ENCODE measurements around the gene PALM3. TPM values are rescaled to one million over a fixed set of nuclear protein-coding genes. Genes with fewer than 3 reads are reported as not detected.

The PALM3 gene
- total and polyA plus RNA-seq, 4 donors, result 1.7 to 27.3 (median 15.4) TPM

- no peaks in the 10 kb centered on the region for H3K9me3 ChIP-seq (ENCODE audit: control insufficient read depth, insufficient read depth, low read length)
- H3K4me3 ChIP-seq (ENCODE audit: low read depth, low read length), result no peak overlapping the region
- peaks cover 44% of the 10 kb centered on the region for H3K4me1 ChIP-seq (ENCODE audit: control insufficient read depth, insufficient read depth, low read length)
- DNase-seq (ENCODE audit: low read depth in 4 of 6, low spot score in 6 of 6), result no peak
- H3K27me3 ChIP-seq (ENCODE audit: control insufficient read depth, insufficient read depth, low read length), result no peaks in the 10 kb centered on the region
- H3K36me3 ChIP-seq (ENCODE audit: control insufficient read depth, insufficient read depth, low read length), result peaks cover 4% of the 10 kb centered on the region
- H3K27ac ChIP-seq (ENCODE audit: low read depth, low read length), result no peak overlapping the region
- WGBS (ENCODE audit: insufficient coverage), result no CpG with 5 or more reads among the region's 2 CpGs
Measured at GRCh38 chr19:14078411-14078810, 16.5 kb upstream of the PALM3 start.

- peak in 2 of 6 donors; percentile 60 to 74 for DNase-seq (ENCODE audit: low read depth in 4 of 6, low spot score in 6 of 6)
- peak overlapping the region; percentile 89 for H3K27ac ChIP-seq (ENCODE audit: low read depth, low read length)
- H3K36me3 ChIP-seq (ENCODE audit: control insufficient read depth, insufficient read depth, low read length), result peaks cover 4% of the 10 kb centered on the region
- 2% methylated on average over 37 of the region's 44 CpGs for WGBS (ENCODE audit: insufficient coverage)
- H3K4me3 ChIP-seq (ENCODE audit: low read depth, low read length), result peak overlapping the region; percentile 70
- H3K9me3 ChIP-seq (ENCODE audit: control insufficient read depth, insufficient read depth, low read length), result no peaks in the 10 kb centered on the region
- peaks cover 2% of the 10 kb centered on the region for H3K27me3 ChIP-seq (ENCODE audit: control insufficient read depth, insufficient read depth, low read length)
- H3K4me1 ChIP-seq (ENCODE audit: control insufficient read depth, insufficient read depth, low read length), result peaks cover 39% of the 10 kb centered on the region
Measured at GRCh38 chr19:14073925-14074838, 12.3 kb upstream of the PALM3 start.

DNA sequence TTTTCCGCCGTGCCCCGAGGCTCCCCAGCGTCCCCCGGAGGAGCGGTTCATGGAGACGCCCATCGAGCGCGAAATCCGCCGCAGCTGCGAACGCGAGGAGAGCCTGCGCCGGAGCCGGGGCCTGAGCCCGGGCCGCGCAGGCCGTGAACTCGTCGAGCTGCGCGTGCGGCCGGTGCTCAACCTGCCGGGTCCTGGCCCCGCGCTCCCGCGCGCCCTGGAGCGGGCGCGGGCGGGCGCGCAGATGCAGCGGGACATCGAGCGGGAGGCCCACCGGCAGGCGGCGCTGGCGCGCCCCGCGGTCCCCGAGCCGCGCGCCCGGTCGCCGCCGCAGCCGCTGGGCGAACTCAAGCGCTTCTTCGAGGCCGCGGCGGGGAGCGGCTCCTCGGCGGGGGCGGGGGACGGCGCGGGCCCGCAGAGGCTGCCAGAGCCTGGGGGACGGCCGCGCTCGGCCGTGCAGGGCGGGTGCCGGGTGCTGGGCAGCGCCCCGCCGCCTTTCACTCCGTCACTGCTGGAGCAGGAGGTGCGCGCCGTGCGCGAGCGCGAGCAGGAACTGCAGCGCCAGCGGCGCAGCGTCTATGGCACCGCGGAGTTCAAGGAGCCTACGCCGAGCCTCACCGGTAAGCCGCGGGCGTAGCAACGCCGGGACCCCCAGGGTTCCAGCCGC, 11.5 kb upstream of the PALM3 start:
- WGBS (ENCODE audit: insufficient coverage), result under 1% methylated on average over 106 of the region's 106 CpGs
- Histone ChIP-seq H3K4me3 (ENCODE audit: low read depth, low read length) (peak overlapping the region; percentile 70), H3K4me1 (ENCODE audit: control insufficient read depth, insufficient read depth, low read length) (peaks cover 39% of the 10 kb centered on the region), H3K27me3 (ENCODE audit: control insufficient read depth, insufficient read depth, low read length) (peaks cover 2% of the 10 kb centered on the region), H3K9me3 (ENCODE audit: control insufficient read depth, insufficient read depth, low read length) (no peaks in the 10 kb centered on the region), H3K36me3 (ENCODE audit: control insufficient read depth, insufficient read depth, low read length) (peaks cover 4% of the 10 kb centered on the region), H3K27ac (ENCODE audit: low read depth, low read length) (peak overlapping the region; percentile 89)
- DNase-seq (ENCODE audit: low read depth in 4 of 6, low spot score in 6 of 6), result peak in 2 of 6 donors; percentile 86 to 87

DNA sequence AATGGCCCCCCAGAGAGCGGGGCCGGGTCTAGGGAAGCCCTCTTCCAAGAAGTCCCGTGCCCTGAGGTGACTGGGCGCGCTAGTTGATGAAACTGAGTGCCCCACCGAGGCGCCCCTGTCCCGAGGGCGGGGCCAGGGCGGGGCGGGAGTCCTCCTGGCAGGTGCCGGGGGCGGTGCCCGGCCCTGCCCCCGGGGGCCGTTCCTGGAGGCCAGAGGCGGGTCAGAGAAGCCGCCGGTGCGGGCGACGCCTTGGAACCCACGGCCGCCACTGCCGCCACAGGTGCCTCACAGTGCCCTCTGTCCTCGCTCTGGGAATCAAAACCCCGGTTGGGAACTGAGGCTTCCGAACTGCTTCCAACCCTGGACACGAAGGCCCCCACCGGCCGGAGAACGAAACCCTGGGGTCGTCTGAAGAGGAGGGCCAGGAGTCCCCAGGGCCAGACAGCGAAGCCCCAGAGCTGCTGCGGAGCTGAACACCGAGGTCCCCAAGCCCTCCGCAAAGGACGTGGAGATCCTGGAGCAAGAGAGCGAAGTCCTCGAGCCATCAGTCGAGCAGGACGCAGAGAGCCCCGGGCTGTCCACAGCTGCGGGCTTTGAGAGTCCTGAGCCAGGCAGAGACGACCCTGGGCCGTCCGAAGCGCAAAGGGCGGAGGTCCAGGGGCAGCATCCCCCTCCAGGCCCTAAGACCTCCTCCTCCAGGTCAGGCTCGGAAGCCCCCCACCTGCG, 10.8 kb upstream of the PALM3 start, which contains the start of gene MISP3:
Gene MISP3 (plus strand): TSS at position 252 of the 726 bp plus-strand sequence. CDS start 524 bp downstream, outside the sequence.
- H3K27me3 ChIP-seq (ENCODE audit: control insufficient read depth, insufficient read depth, low read length), result peaks cover 2% of the 10 kb centered on the region
- peak in 2 of 6 donors; percentile 25 to 43 for DNase-seq (ENCODE audit: low read depth in 4 of 6, low spot score in 6 of 6)
- peak within 1 kb of the TSS; percentile 70 for H3K4me3 ChIP-seq (ENCODE audit: low read depth, low read length)
- WGBS (ENCODE audit: insufficient coverage), result 1% methylated on average over 51 of the region's 51 CpGs
- no peaks in the 10 kb centered on the region for H3K9me3 ChIP-seq (ENCODE audit: control insufficient read depth, insufficient read depth, low read length)
- H3K4me1 ChIP-seq (ENCODE audit: control insufficient read depth, insufficient read depth, low read length), result peaks cover 39% of the 10 kb centered on the region
- H3K36me3 ChIP-seq (ENCODE audit: control insufficient read depth, insufficient read depth, low read length), result peaks cover 4% of the 10 kb centered on the region
- peak within 1 kb of the TSS; percentile 89 for H3K27ac ChIP-seq (ENCODE audit: low read depth, low read length)

DNA sequence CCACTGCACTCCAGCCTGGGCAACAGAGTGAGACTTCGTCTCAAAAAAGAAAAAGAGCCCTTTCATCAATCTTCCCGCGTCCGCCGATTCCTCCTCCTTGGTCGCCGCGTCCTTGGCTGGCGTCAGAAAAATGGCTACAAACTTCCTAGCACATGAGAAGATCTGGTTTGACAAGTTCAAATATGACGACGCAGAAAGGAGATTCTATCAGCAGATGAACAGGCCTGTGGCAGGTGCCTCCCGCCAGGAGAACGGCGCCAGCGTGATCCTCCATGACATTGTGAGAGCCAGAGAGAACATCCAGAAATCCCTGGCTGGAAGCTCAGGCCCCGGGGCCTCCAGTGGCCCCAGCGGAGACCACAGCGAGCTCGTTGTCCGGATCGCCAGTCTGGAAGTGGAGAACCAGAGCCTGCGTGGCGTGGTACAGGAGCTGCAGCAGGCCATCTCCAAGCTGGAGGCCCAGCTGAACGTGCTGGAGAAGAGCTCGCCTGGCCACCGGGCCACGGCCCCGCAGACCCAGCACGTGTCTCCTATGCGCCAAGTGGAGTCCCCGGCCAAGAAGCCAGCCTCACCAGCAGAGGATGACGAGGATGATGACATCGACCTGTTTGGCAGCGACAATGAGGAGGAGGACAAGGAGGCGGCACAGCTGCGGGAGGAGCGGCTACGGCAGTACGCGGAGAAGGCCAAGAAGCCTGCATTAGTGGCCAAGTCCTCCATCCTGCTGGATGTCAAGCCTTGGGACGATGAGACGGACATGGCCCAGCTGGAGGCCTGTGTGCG, 8.6 kb upstream of the PALM3 start:
- Histone ChIP-seq H3K4me1 (ENCODE audit: control insufficient read depth, insufficient read depth, low read length) (peaks cover 36% of the 10 kb centered on the region), H3K27me3 (ENCODE audit: control insufficient read depth, insufficient read depth, low read length) (peaks cover 2% of the 10 kb centered on the region), H3K36me3 (ENCODE audit: control insufficient read depth, insufficient read depth, low read length) (peaks cover 4% of the 10 kb centered on the region), H3K9me3 (ENCODE audit: control insufficient read depth, insufficient read depth, low read length) (no peaks in the 10 kb centered on the region), H3K27ac (ENCODE audit: low read depth, low read length) (no peak overlapping the region), H3K4me3 (ENCODE audit: low read depth, low read length) (no peak overlapping the region)
- no peak for DNase-seq (ENCODE audit: low read depth in 4 of 6, low spot score in 6 of 6)
- 94% methylated on average over 41 of the region's 43 CpGs for WGBS (ENCODE audit: insufficient coverage)

DNA sequence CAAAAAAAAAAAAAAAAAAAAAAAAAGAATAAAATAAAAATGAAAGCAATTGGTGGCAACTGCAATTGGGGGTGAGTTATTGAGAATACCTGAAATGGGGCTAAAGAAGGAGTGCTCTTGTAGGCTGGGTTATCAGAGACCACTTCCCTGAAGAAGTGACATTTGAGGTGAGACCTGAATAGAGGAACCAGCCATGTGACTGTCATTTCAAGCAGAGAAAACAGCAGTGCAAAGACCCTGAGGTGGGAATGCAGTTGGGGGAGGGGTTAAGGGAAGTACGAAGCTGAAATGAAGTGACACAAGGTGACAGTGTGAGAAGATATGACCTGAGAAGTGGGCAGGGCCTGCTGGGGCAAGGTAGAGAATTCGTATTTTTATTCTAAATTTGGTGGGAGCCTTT, 4.3 kb upstream of the PALM3 start:
- Histone ChIP-seq H3K36me3 (ENCODE audit: control insufficient read depth, insufficient read depth, low read length) (peaks cover 4% of the 10 kb centered on the region), H3K9me3 (ENCODE audit: control insufficient read depth, insufficient read depth, low read length) (no peaks in the 10 kb centered on the region), H3K27ac (ENCODE audit: low read depth, low read length) (no peak overlapping the region), H3K27me3 (ENCODE audit: control insufficient read depth, insufficient read depth, low read length) (no peaks in the 10 kb centered on the region), H3K4me3 (ENCODE audit: low read depth, low read length) (no peak overlapping the region), H3K4me1 (ENCODE audit: control insufficient read depth, insufficient read depth, low read length) (no peaks in the 10 kb centered on the region)
- no peak for DNase-seq (ENCODE audit: low read depth in 4 of 6, low spot score in 6 of 6)
- 64% methylated on average over 1 of the region's 2 CpGs for WGBS (ENCODE audit: insufficient coverage)

- no peaks in the 10 kb centered on the region for H3K9me3 ChIP-seq (ENCODE audit: control insufficient read depth, insufficient read depth, low read length)
- no peak overlapping the region for H3K4me3 ChIP-seq (ENCODE audit: low read depth, low read length)
- DNase-seq (ENCODE audit: low read depth in 4 of 6, low spot score in 6 of 6), result no peak
- H3K36me3 ChIP-seq (ENCODE audit: control insufficient read depth, insufficient read depth, low read length), result no peaks in the 10 kb centered on the region
- H3K27ac ChIP-seq (ENCODE audit: low read depth, low read length), result no peak overlapping the region
- H3K4me1 ChIP-seq (ENCODE audit: control insufficient read depth, insufficient read depth, low read length), result peaks cover 11% of the 10 kb centered on the region
- no CpG with 5 or more reads among the region's 7 CpGs for WGBS (ENCODE audit: insufficient coverage)
- H3K27me3 ChIP-seq (ENCODE audit: control insufficient read depth, insufficient read depth, low read length), result peaks cover 19% of the 10 kb centered on the region
Measured at GRCh38 chr19:14063105-14063504, 1.2 kb upstream of the PALM3 start.

DNA sequence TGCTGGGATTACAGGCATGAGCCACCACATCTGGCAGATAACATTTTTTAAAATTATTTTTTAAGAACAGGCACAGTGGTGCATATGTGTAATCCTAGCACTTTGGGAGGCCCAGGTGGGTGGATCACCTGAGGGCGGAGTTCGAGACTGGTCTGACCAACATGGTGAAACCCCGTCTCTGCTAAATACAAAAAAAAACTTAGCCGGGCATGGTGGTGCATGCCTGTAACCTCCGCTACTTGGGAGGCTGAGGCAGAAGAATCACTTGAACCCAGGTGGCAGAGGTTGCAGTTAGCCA, 631 bp upstream of the PALM3 start:
- H3K4me3 ChIP-seq (ENCODE audit: low read depth, low read length), result no peak overlapping the region
- peaks cover 21% of the 10 kb centered on the region for H3K27me3 ChIP-seq (ENCODE audit: control insufficient read depth, insufficient read depth, low read length)
- no peaks in the 10 kb centered on the region for H3K36me3 ChIP-seq (ENCODE audit: control insufficient read depth, insufficient read depth, low read length)
- DNase-seq (ENCODE audit: low read depth in 4 of 6, low spot score in 6 of 6), result no peak
- WGBS (ENCODE audit: insufficient coverage), result 88% methylated on average over 5 of the region's 5 CpGs
- H3K4me1 ChIP-seq (ENCODE audit: control insufficient read depth, insufficient read depth, low read length), result peaks cover 17% of the 10 kb centered on the region
- H3K27ac ChIP-seq (ENCODE audit: low read depth, low read length), result no peak overlapping the region
- H3K9me3 ChIP-seq (ENCODE audit: control insufficient read depth, insufficient read depth, low read length), result no peaks in the 10 kb centered on the region

All from spinal cord (tissue), 10 donors.